HL-60/S4 treated with phorbol 12-myristate 13-acetate at 8.2 ng/mL for 4 days and 3 days (cell line): ENCODE results near the gene KIAA2012.

Experiments used
- in situ Hi-C: fragments of 300-500 bp; cut with MboI; formaldehyde crosslinking; loops from 2 replicates; pipeline ENCODE4 v1.15.0; 2022; ENCODE audit warnings: low sequenced_read_pairs

KIAA2012 gene

DNA sequence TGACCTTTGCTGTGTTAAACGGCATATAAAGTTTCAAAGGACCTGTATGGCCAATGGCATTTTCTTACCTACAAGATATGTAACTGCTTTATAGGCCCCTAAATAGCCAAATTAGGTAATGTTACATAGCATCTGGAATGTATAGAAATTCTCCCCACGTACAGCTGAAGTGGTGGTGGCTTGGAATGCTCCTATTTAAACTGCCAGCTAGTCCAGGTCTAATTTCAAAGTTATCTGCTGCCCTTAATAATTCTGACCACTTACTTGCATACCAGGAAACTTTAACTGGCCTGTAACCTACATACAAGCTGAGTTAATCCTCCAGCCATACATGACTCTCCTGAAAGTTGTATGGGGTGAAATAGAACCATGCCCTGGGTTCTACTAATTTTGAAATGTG is 1.3 kb downstream of the KIAA2012 start:
- in situ Hi-C loops: no loop called here

DNA sequence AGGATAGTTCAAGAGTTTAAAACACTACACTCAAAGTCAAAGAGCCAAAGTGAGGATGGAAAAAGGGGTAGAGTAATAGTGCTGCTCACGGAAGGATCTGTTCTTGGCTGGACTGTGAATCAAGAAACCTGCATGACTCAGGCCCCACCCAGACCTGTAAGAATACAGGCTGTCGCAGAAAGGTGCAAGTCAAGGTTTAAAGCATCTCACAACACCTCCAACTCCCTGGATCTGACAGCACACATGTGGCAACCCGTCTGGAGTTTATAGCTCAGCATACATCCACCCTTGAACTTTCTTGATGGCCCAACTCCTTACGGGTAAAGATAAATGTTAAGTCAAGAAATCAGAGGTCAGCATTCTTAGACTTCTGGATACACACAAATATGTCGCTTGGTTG is 6.3 kb downstream of the KIAA2012 start:
- in situ Hi-C loops: no loop called here

DNA sequence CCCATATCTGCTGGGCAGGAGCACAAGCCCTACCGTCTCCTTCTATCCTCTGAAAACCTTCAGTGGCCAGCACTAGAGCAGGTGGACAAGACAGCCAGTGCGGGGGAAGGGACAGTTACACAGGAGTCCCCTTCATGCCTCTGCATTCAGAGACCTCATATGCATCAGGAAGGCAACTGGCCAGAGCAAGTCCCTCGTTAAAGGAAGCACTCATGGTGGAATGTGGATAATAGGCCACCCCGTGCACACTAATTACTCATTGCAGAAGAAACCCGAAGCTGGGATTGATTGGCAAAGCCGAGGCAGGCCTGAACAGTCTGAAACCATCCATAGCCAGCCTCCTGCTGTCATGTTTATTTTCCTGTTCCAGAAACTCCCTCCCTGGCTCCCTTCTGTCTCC is 11.2 kb downstream of the KIAA2012 start:
- in situ Hi-C loops: no loop called here

DNA sequence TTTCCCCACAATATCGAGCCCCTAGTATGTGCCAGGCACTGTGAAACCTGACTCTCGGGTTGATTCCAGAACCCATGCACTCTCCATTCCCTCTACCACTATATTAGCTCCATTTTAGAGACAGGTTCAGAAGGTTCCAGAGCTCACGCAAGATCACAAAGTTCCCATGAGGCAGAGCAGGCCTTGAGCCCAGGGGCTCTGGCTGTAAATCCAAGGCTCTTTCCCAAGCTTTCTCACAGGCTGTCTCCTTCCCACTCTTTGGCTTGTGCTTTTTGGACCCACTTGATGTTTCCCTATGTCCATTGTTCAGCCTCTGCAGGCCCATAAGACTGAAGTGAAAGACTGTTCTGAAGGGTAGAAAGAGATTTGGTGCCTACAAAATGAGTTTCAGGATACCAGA is 15.7 kb downstream of the KIAA2012 start:
- in situ Hi-C loops: no loop called here

DNA sequence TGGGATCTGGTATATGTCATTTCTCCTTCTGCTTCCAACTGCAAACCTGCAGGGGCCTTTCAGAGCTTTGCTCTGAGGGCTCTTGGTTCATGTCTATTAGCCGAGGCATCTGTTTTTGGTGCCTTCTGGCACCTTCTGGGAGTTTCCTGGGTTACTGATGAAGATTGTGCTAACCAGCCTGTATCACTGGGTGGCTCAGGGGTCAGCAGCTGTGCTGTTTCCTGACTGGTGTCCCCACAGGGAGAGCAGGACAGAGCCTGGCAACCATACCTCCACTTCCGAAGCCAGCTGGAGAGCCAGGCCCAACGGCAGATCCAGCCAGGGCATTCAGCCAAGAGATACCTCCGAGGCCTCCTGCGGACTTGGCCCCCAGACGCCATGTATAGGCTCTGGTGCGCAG is 17.5 kb downstream of the KIAA2012 start:
- in situ Hi-C loops: loop anchor here (5.0 kb wide), 1 partner anchor 72 kb away; no protein-coding TSS in a partner anchor

DNA sequence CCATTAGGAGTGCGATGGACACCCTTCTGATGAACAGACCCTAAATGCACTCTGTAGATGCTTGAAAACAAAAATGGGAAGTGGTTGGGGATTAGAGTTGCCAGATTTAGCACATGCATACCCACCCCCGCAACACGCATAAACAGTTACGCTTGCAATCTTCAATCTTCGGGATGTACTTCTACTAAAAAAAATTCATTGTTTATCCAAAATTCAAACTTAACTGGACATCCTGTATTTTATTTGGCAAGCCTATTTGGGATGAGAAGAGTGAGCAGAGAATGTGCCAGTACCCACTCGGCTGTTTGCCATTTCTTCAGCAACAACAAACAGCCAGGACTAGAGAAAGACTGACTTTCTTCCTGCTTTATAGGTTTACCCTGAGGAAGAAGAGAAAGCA is 18.4 kb downstream of the KIAA2012 start:
- in situ Hi-C loops: loop anchor here (5.0 kb wide), 1 partner anchor 71 kb away; no protein-coding TSS in a partner anchor

DNA sequence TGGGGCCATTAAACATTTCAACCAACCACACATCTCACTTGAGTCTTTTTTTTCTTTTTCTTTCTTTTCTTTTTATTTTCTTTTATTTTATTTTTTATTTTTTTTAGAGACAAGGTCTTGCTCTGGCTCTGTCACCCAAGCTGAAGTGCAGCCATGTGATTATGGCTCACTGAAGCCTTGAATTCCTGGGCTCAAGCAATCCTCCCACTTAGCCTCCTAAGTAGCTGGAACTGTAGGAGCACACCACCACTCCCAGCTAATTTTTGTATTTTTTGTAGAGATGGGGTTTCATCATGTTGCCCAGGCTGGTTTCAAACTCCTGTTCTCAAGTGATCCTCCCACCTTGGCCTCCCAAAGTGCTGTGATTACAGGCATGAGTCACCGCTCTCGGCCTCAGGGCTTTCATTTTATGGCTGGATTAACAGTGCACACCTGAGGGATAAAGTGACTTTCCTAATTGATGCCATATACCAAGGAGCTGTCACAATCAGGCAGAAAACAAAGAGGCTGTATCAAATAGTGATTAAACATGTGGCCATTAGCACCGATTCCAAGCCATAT is 21.5 kb downstream of the KIAA2012 start:
- in situ Hi-C loops: loop anchor here (5.0 kb wide), 1 partner anchor 68 kb away; no protein-coding TSS in a partner anchor

DNA sequence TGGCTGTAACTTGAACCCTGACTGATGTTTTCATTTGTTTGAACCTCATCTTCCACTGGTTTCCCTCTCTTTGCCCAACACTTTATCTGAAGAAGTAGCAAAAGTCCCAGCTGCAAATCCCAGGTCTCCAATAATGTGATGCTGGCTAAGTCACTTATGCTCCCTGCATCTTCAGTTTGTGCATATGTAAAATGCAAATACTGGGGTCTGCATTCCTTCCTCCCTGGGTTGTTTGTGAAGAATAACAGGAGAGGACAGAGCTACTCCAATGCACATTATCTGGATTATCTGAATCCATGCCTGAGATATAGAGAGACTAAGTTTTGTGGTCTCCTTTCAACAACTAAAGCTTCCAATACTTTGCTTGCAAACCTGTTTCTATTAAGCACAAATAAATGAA is 22.2 kb downstream of the KIAA2012 start:
- in situ Hi-C loops: no loop called here

DNA sequence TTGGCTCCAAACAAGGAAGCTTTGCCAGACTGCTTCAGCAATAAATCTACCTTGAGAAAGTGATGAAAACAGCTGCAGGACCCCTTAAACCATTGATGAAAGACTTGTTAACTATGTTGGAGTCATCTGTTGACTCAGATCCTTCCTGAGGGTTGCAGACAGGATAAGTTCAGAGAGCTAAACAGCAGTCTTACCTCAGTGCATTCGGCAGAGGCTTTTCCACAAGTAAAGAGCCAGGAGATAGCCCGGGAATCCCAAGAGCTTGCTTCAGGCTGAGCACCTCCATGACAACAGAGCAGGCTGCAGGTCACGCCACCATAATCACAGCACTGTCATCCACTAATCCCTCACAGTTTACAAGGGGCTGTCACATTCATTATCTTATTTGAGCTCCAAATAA is 23.7 kb downstream of the KIAA2012 start:
- in situ Hi-C loops: no loop called here

DNA sequence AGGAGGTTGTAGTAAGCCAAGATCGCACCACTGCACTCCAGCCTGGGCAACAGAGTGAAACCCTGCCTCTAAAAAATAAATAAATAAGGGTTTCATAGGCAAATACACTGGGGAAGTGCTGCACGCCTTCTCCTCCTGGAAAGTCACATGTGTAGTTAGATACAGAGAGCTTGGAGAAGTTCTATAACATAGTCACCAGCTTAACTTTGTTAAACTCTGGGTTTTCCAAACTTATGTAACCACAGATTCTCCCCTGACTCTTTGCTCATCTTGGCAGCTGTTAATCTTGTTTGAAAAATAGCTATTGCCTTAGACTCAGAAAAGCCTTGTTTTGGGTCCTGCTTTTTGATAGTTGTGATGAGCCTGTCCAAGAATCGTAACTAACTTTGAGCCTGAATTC is 25.2 kb downstream of the KIAA2012 start:
- in situ Hi-C loops: no loop called here

DNA sequence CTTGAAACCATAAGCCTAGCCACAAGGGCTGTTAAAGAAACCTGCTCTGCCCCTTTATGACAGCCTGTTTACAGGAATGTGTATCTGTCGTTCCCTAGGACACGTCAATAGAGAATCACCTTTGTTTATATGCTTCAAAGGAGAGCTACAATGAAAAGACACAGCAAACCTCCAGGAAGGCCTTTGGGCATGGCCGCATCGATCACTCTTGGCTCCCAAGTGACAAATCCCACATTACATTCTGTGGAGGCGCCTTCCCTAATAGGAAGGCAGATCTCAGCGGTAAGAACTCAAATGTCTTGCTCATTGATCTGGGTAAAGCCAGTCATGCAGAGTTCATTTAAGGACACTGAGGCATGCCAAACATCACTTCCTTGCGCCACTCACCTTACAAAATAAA is 26.5 kb downstream of the KIAA2012 start:
- in situ Hi-C loops: no loop called here

DNA sequence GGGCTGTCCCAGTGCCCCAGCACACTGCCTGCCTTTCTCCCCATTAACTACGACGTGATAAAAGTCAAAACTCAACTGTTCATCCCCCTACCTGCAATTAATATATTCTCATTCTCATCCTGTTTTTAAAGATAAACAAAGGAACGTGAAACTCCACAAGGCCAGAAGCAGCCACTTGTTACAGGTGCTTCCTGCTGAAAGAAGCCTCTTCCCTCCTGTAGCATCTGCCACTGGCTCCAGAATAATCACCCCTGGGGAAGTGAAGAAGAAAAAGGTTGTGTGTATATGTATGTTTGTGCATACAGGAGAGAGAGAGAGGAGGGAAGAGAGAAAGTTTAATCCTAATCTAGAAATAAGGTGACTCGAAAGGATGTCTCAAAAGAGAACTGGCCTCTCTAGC is 27.1 kb downstream of the KIAA2012 start:
- in situ Hi-C loops: no loop called here

DNA sequence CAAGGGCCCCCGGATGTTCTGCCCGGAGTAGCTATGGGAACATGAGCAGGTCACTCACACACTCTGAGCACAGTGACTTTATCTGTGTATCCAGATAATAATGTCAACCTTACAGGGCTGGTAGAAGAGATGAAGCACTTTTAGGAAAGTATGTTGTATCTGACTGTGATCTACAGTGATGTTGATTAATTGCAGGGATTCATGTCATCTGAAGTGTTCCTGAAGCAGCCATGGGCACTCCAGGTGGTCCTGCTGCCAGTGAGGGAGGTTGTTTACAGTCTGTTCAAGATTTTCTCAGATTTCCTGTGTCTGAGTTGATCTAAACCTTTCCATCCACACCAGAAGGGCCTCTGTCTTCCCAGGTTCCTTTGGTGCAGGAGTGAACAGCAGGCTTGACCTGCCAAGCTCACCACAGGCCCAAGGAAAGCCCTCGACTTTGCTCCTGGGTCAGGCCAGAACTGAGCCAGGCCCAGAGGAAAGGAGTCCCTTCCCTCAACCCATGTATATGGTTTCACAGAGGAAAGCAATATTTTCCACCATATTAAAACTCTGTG is 28.0 kb downstream of the KIAA2012 start:
- in situ Hi-C loops: no loop called here

DNA sequence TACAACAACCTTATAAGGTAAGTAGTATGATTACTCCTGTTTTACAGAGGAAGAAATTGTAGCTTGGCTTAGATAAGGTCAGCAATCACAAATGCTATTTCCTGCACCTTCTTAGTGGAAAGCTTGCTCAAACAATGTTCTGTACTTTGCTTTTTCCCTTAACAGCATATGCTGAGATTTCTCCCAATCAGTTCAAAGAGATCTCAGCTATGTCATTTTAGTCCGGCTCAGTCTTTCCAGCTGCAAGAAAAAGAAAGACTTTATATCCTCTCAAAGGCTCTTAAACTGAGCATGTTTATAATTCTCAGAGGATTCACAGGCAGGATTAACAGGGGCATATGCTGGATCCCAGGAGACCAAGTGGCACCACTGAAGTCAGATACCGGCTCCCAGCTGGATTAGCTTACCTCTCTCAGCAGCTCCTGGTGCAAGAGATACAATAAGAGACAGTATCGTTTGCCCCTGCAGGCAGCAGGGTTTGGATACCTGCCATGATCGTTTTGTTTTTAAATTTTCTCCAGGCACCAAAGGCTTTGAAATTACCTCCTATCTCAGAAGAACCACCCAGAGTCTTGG is 29.5 kb downstream of the KIAA2012 start:
- in situ Hi-C loops: no loop called here

DNA sequence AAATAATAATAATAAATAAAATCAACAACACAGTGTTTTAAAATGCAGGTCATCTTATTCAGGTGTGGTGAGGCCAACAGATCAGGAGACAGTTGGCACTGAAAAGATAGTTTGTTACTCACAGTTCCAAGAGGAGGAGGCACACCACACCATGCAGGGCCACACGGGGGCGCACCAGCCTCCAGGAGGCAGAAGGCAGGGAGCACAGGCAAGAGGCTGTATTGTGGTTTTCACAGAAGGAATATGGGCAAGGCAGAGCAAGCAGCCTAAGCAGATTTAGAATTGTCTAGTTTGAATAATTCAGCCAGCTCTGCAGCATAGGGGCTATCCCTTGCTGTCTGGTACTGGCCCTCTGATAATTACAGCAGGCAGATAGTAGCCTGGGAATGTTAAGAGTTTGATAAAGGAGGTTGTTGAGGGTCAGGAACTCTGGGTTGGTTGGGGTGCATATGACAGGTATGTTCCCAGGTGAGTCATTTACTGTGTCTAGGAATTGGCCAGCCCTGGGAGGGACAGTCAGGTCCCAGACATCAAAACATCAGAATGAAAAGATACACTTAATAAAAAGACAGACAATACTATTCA is 31.3 kb downstream of the KIAA2012 start:
- in situ Hi-C loops: no loop called here

DNA sequence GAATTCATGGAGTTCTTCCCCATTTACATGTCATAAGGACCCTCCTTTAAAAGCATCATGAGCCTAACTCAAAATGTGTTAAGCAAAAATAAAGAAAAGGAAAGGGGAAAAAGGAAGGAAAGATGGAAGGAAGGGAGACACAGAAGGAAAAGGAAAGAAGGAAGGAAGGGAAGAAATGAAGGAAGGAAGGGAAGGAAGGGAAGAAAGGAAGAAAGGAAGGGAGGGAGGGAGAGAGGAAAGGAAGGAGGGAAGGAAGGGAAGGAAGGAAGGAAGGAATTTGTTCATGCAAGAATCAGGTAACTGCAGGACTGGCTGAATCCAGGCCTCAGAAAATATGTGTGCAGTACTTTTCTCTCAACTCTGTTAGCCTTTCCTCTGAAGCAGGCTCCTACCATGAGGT is 32.0 kb downstream of the KIAA2012 start:
- in situ Hi-C loops: no loop called here

DNA sequence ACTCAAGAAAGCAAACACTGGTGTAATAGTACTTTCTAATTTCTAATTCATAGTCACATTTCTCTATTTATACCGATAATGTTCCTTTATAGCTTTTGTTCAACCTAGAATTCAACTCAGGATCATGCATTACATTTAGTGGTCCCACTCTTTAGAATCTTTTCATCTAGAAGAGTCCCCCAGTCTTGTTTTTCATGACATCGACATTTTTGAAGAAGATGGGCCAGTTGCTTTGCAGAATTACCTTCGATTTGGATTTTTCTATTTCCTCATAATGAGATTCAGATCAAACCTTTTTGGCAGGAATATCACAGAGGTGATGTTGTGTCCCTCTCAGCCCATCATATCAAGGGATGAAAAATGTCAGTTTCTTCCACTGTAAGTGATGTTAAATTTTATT is 35.3 kb downstream of the KIAA2012 start:
- in situ Hi-C loops: no loop called here

DNA sequence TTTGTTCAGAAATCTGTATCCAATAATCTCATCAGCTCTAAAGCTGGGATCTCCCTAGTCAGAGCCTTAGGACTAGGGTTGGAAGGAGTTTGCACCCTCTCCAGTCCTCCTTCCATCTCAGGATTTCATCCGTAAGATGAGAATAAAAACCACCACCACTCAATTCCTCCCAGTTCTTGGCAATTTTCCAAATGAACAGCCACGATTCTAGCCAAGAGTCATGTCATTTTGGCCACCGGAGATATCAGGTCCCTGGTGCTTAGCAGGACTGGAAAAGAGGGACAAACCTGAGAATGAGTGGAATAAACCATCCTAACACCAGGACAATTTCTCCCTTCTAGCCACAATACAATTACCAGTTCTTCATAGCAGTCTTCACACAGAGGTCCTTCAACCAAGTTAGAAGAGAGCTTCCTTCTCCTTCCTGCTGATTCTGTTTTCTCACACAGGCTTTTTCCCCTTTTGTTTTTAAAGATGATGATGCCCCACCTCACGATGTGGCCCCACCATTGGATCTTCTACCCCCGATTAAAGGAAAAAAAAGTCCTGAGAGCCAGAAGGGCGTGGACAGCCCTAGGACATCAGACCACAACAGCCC is 36.2 kb downstream of the KIAA2012 start:
- in situ Hi-C loops: no loop called here

DNA sequence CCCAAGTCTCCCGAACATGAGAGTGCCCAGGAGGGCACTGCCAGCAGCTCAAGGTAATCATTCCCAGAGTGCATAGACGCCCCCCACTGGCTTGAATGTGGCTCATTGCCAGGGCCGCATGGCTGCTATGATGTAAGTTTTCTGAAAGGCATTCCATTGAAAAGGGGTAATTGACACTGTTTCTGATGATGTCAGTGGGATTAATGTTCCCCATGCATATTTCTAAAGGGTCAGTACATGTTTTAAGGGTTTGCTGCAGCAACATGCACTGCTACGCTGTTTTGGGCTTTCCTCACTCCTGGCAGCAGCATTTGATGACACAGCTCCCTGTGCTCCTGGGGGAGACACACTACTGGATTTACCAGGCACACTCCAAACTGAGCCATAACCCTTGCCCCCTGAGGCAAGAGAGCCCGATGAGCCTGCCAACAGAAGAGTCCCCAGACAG is 36.7 kb downstream of the KIAA2012 start:
- in situ Hi-C loops: no loop called here

DNA sequence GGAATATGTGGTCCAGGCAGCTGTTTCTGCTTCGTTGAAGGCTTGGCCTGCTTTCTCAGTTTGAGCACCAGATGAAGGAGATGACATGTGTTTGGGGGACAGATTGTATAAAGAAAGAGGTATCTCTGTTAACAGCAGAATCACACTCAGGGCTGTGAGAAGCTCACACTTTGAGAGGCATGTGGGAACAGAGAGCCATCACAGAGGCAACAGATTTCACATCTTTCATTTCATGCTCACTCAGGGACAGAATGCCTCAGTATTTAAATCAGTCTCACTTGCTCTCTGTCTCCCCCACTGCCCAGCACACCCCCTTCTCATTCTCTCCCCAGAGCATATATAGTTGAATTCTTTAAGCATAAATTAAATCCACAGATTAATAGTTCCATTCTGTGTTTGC is 37.4 kb downstream of the KIAA2012 start:
- in situ Hi-C loops: no loop called here

DNA sequence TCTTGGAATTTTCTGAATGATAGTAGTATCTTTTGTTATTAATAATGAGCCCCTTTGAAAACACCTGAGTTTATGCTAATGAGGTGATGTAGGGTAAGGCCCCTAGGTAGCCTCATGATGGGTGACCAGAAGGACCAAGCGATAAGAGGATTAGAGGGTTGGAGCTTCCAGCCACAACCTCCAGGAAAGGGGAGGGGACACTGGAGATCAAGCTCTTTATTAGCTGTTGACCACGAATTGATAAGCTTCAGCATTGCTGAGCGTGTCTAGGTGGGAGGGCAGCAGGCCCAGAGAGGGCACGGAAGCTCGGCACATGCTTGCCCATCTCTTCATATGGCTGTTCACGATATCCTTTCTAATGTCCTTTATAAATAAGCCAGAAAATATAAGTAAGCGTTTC is 39.0 kb downstream of the KIAA2012 start:
- in situ Hi-C loops: no loop called here

DNA sequence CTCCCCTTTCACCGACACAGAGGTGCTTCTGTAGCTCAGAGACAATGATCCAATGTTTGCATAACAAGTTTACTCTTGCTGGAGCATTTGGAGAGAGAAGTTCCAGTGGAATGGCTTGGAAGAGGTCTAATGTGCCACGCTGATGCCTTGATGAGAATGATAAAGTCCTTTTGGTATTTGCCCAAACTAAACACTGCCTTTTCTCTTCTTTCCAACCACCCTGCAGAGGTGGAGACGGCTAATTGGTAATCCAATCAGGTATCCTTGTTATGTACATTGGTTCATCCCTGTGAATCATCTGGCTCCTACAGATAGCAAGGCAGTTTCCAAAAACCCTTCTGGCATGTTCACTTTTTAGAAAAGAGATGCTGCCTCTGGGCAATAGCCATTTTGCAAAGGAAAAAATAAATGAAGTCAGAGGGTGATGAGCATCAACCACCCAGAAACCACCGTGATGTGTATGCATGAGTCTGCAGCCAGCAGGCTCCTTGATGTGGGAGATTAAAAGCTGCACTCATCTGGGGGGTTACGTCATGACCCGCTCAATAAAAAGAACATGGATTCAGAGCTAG is 40.6 kb downstream of the KIAA2012 start:
- in situ Hi-C loops: no loop called here
